Middle frontal gyrus (tissue), 1 donor: ENCODE measurements around the gene PSME1.

Experiments
- DNase-seq: peaks from one replicate; pipeline ENCODE4 v3.0.0-alpha.2; 2015; ENCODE audit warnings: low spot score; ENCODE audit errors: extremely low spot score

PSME1 gene

DNA sequence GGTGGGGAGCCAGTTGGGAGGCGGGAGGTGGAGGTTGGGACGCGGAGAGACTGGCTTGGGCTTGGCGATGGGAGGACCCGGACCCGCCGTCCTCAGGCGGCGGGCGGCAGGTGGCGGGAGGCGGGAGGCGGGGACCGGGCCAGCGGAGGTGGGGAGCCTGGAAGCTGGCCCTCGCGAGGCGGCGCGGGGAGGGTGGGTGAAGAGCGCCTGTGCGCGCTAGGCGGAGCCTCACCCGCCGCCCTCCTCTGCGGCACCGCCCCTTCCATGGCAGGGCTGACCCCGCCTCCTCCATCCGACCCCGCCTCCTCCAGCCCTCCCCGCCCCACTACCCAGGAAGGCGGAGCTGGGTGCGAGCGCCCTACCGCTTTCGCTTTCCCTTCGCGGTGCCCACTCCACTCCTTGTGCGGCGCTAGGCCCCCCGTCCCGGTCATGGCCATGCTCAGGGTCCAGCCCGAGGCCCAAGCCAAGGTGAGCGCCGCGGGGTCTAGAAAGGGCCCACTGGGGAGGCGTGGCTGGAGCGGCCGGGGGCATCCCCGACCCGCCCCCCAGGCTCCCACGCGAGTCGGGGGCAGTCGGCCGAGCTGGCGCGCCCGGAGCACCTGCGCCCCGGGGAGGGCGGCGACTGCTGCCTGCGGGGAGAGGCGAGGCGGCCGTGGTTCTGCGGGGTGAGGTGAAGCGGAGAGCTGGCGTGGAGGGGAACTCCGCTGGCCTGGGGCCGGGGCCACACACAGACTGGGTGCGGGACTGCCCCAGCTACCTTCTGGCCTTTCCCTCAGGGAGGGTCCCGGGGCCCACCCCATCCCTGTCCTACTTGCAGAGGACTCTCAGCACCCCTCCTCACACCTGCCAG is at the start of gene PSME1:
Gene PSME1, plus strand, starts transcription at position 361 of the 850 bp plus-strand sequence. Its CDS starts 69 bp downstream, at position 430.
- DNase-seq: peak; percentile 78

DNA sequence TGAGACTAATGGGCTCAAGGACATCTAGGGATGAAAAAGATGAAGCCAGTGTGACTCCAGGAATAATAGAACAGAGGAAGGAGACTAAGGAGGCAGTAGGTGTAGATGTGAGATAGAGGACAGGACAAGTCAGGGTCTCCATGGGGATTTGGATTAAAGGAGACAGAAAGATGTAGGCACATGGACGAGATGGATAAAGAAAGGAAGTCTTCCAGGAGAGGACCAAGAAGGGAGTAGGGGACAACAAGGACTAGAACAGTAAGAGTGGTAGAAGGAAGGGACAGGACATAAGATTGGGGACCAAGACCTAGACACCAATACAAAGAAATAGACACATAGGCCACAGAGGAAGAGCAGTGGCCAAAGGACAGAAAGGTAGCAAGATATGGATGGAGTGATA is 49.0 kb upstream of the PSME1 start:
- no peak for DNase-seq

- DNase-seq: no peak
Observed at GRCh38 chr14:24088095-24088494, 47.9 kb upstream of the PSME1 start.

DNA sequence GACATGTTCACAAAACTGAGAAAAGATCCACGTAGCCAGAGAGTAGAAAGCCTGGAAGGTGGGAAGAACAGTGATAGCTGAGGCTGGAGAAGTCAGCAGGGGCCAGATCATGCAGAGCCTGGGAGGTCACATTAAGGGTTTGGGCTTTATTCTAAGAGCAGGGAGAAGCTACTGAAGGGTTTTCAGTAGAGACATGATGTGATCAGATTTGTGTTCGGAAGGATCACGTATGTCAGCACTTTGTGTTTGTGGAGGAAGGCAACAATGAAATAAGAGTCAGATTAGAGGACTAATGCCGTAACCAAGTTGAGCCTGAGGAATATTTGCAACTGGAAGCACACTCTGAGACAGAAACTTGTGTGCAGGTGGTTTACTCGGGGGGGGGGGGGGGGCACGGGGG is 46.1 kb upstream of the PSME1 start:
- DNase-seq: no peak

DNA sequence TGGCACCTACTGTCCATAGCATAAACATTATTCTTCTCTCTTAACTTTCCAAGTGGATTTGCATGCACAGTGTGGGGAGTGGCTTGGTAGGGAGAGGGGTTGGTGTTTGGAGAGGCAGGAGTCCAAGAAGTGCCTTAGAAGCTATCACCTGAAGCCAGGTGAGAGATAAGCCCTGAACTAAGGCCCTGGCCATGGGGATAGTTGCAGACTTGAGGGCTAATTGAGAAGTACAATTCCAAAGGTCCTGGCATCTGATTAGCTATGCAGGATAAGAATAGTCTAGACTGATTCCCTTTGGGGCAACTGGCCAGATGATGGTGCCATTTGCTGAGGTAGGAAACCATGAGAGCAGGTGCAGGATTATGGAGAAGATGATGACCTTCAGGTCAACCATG is 43.9 kb upstream of the PSME1 start:
- DNase-seq: no peak

DNA sequence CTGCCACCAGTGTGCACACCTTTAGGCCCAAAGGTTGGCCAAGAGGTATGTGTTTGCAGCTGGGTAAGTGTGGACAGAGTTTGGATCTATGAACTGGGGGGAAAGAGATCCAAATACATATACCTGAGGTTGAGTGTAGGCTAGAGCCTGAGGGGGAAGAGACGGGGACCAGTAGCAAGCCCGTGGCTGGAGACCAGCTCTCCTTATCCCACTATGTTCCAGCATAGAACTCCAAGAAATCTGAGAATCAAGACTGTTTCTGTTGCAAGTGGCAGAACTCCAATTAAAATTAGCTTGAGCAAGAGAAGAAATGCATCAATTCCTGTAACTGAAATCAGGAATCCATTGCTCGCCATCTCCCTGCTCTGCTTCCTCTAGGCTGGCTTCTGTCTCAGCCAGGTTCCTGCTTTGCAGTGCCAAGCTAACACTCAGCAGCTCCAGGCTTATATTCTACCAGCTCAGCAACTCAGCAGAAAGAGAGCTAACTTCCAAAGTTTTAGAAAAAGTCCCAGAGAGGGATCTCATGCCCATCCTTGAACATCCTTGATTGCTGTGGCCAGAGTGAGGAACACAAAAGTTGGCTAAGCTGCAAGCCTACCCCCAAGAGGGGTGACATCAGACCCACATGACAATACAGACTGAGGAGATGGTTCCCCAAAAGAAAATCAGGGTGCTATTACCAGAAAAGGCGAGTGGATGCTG is 43.3 kb upstream of the PSME1 start:
- DNase-seq: no peak

DNA sequence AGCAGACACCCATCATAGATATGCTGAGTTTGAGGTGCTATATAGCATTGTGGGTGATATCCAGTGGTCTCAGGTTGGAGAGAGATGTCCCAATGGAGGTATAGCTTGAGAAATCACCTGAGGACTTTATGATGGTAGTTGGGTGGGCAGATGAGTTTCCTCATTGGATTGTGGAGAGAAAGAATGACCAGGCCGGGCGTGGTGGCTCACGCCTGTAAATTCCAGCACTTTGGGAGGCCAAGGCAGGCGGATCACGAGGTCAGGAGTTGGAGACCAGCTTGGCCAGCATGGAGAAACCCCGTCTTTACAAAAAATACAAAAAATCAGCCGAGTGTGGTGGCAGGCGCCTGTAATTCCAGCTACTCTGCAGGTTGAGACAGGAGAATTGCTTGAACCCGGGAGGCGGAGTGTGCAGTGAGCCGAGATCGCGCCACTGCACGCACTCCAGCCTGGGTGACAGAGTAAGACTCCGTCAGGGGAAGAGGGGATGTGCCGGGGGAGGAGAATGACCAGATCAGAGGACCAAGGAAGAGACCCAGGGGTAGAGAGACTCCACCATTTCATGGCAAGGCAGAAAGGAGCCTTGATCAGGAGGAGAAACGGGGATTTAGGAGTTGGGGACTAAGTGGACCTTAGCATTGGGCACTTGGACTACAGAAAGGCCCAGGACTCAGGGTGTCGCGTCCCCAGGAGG is 42.6 kb upstream of the PSME1 start:
- DNase-seq: no peak

DNA sequence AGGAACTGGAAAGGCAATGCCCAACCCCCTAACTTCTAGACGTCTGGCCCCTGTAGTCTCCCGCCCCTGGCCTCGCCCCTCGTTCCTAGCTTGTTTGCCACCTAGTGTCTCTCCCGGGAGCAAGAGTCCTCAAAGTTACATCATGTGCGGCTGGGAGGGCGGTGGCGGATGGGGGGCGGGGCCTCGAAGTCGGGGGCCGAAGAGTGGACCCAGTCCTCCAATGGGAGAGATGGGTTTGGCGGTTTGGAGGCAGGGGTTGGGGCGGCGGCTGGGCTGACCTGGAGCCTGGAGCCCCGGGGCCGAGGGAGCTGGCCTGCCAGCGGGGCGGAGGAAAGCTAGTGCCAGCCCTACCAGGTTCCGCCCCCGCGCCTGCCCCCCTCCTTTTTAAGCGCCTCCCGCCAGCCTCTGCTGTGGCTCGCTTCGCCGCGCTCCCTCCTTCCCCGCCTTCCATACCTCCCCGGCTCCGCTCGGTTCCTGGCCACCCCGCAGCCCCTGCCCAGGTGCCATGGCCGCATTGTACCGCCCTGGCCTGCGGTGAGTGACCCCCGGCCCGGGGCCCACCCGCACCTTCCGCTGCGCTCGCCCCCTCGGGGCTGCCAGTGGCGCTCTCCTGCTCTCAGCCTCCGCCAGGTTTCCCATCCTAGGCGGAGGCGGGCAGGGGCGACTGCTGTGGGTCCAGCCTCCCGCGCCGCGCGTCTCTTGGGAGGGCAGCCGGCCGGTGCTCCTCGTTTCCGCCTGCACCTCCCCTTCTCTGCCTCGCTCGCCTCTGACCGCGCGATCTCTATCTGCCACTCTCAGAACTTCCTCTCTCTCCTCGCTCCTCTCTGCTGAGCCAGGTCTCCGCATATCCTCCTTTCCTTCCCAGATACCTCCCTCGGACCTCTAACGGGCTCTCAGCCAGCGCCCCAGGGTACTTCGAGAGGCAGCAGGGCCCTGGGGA is 41.8 kb upstream of the PSME1 start, which contains the start of gene PCK2:
Gene PCK2, plus strand, starts transcription at position 411 of the 940 bp plus-strand sequence. Its CDS starts 95 bp downstream, at position 506.
- no peak for DNase-seq

DNA sequence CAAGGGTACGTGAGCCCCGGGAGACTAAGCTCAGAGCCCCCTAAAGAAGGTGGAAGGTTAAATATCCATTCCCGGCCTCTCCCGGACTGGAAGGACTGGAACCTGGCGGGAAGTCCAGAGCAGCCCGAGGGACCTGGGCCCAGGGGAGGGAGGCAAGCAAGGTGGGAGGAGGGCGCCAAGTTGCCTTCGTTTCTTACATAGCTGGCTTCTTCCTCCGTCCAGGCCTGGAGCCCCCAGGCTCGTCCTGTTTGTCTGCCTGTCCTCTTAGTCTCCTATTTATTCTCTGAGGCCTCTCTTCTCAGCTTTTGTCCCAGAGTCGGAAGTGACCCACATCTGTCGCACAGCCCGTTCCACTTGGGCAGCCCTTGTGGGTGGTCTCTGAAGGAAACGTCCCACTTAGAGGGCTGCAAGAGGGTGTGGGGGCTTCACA is 41.1 kb upstream of the PSME1 start:
- DNase-seq: no peak

GRCh38 chr14:24095271-24096068 is 40.5 kb upstream of the PSME1 start:
- DNase-seq: no peak

GRCh38 chr14:24096545-24097181 is 39.3 kb upstream of the PSME1 start:
- no peak for DNase-seq

DNA sequence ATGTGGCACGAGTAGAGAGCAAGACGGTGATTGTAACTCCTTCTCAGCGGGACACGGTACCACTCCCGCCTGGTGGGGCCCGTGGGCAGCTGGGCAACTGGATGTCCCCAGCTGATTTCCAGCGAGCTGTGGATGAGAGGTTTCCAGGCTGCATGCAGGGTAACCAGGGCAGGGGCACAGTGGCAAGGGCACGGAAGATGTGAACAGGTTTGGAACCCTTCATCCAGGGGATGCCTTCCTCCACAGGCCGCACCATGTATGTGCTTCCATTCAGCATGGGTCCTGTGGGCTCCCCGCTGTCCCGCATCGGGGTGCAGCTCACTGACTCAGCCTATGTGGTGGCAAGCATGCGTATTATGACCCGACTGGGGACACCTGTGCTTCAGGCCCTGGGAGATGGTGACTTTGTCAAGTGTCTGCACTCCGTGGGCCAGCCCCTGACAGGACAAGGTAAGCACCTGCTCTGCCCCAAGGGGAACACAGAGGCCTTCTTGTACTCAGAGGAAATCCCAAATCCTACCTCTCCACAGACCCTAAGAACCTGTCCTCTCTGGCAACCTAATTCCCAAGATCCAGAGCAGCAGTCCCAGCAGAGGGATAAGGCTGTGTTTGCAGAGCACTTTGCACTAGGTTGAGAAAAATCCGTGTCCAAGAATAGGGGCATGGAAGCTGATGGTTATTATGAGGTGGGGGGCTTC is 37.6 kb upstream of the PSME1 start:
- DNase-seq: no peak

DNA sequence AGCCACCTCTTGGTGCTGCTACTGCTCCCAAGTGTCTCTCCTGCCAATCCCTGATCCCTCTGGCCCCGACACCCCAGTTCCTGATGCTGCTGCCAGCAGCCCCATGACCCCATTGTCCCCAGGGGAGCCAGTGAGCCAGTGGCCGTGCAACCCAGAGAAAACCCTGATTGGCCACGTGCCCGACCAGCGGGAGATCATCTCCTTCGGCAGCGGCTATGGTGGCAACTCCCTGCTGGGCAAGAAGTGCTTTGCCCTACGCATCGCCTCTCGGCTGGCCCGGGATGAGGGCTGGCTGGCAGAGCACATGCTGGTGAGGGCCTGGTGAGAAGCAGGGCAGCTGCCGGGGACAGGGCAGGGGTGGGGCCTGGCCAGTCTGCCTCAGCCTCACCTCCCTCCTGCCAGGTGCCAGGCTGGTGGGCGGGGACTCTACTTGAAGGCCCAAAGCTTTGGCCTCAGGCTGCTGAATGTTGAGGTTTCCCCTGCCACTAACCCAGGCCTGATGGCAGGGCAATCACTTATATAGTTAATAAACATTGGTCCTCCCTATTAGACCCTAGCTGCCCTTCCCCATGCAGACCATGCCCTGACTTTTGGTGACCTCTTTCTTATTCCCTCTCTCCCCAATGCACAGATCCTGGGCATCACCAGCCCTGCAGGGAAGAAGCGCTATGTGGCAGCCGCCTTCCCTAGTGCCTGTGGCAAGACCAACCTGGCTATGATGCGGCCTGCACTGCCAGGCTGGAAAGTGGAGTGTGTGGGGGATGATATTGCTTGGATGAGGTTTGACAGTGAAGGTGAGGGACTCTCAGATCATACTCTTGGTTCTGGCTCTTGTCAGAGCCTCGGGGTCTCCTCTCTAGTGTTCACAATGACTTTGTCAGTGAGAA is 36.8 kb upstream of the PSME1 start:
- no peak for DNase-seq

- DNase-seq: no peak
Observed at GRCh38 chr14:24100197-24100981, 35.6 kb upstream of the PSME1 start.

GRCh38 chr14:24100982-24101494 is 35.0 kb upstream of the PSME1 start:
- no peak for DNase-seq

- no peak for DNase-seq
Observed at GRCh38 chr14:24102357-24103048, 33.5 kb upstream of the PSME1 start.
